Muscle of back (tissue), 11 donors: Measurements from ENCODE around the gene ADGRA3. TPM values are rescaled to one million over a fixed set of nuclear protein-coding genes. Genes with fewer than 3 reads are reported as not detected.
"Not testable (repeated sequence)": the region's sequence is repeated elsewhere in the genome, so short reads cannot be mapped to it uniquely, and the experiment has no call there.

ENCODE experiments used
- DNase-seq, 3 donors: peaks; one replicate each; pipeline versions ENCODE4 v3.0.0 to v3.0.0-alpha.2; 2013
- polyA plus RNA-seq, 10 donors: library from polyadenylated mRNA; unstranded; fragments of 120-200 nt; gene quantifications; one replicate each; pipeline ENCODE4 v1.2.1, GENCODE V29; 2013; ENCODE audit not compliant: insufficient read length in 10 of 10

The ADGRA3 gene
- polyA plus RNA-seq, 10 donors, result 42.7 to 72.0 (median 55.0) TPM

DNA sequence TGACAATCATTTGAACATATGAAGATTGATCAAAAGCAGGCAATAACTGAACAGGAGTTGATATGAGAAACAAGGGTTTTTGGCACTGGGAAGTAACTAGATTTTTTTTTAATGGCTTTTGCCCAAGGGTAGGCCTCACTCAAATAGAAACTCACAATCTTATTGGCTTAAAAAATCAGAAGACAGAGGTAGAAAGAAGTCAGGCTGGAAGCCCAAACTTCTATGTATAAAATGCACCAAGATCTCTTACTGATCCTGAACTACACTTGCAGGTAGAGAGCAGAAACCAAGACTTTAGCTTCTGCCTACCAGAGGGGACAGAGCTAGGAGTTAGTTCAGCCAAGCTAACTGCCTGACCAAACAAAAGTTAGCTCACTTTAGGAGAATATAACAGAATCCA, 74.9 kb downstream of the ADGRA3 start:
- no peak for DNase-seq

DNA sequence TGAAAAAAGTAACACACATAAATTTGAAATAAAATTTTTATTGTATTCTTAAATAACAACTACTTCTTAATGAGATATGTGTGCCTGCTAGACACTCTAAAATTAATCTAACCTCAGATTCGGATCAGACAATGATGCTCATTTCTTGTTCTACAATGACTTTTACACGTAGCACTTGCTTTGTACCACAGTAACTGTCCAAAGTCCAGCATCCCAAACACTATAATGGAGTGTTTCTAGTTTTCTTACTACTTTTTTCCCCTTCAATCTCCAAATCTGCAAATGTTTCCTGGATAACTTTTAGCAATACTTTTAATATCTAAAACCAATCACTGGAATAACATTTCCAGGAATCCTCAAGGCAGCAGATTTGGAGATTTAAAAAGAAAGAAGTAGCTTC, 75.9 kb downstream of the ADGRA3 start:
- DNase-seq, result no peak

DNA sequence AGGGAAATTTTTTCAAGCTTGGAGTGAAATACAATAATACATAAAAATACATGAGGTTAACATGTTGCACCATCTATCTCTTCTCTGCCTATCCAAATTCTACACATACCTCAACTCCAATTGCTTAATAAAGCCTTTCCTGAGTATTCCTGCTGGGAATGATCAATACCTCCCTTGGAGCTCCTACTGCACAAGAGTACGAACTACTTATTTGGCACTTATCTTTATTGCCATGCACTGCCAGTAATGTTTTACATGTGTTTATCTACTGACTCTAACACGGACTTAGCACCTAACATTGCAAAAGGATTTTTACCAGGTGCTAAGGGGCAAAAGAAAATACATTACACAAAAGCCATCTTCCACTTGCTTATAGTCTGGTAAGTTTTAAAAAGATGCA, 80.2 kb downstream of the ADGRA3 start:
- no peak for DNase-seq

DNA sequence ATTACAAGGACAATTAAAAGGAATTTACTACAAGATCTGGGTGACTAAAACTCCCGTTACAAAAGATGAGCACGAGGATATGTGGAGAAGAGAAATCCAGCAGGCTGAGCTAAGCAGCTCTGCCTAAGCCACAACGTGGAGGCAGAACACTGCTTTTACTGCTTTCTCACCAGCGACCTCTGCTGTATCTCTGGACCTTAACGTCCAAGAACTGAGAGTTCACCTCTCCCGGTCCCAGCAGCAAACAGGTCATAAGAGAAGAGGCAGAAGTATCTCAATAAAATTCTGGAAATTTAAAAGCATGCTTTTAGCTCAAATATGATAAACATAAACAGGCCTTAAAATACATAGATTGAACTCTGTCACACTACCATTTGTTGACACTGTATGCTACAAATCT, 81.0 kb downstream of the ADGRA3 start:
- peak; percentile 33 to 58 (median 33) for DNase-seq

DNA sequence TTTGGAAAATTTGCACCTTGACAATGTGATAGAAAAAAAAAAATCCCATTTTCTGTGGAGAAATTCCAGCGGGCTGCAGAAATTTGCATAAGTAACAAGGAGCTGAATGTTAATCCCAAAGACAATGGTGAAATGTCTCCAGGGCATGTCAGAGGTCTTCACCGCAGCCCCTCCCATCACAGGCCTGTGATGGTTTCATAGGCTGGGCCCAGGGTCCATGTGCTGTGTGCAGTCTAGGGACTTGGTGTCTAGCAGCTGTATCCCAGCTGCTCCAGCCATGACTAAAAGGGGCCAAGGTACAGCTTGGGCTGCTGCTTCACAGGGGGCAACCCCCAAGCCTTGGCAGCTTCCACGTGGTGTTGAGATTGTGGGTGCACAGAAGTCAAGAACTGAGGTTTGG, 85.2 kb downstream of the ADGRA3 start:
- no peak for DNase-seq

DNA sequence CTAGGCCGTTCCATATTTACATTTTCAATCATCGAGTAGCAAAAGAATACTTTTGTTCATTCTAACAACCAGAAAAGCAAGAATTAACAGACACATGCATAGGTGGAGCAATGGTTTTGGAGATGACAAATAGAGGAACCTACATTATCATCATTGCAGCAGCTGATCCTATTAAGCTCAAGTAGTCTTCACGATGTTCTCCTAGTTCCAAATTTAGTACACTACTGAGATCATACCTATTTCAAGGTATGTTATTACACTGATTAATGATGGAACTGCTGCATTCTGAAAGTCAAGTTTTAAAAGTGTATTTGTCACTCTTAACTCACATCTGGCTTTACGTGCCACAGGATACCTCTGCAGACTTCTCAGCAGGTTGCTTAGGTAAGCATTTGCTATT, 87.4 kb downstream of the ADGRA3 start:
- DNase-seq, result peak in 1 of 3 donors; percentile 25

DNA sequence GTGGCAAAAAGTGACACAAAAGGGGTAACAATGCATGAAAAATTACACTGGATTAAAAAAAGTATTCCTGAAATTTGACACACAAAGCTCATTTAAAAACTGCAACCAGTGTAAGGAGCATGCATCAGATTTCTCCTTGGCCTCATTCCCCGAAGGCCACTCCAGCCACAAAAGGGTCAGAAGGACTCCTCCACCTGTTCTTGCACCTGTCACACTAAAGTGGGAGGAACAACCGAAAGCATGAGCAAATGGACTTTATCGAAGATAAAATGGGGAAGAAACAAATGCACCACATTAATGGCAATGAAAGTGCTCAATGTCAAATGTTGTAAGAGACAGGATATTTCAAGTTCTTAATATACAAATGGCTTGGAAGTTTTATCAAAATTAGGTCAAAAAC, 88.2 kb downstream of the ADGRA3 start:
- DNase-seq, result peak; percentile 18 to 28 (median 26)

DNA sequence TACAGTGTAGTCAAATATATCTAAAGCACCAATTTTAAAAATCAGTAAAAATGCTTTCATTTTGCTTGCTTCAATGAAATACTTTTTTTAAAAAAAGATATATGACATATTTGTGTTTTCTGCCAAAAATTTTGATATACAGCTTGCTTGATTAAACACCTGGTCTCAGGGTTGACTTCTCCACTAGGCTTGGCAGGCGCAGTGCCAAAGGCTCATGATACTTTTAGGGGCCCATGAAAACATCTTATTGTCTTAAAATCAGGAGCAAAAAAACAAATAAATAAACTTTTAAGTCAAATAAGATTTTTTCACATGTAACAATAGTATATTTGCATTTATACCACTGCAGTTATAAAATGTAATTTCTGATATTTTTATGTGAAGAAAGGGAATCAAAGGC, 95.6 kb downstream of the ADGRA3 start:
- no peak for DNase-seq

DNA sequence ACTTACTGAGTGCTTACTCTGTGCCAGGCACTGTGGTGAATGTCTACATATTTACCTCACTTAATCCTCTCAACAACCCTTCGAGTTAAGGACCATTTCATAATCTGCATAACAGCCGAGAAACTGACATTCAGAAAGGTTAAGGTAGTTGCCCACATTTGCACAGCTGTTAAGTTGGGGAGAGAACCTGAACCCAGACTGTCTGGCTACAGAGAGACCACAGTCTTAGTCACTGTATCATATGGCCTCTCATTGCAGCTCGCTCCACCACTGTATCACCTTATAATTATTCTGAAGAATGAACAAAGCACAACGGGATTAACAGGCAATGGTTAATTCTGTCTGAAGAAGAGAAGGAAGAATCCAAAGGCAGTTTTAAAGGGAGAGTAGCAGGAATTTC, 98.5 kb downstream of the ADGRA3 start:
- no peak for DNase-seq

DNA sequence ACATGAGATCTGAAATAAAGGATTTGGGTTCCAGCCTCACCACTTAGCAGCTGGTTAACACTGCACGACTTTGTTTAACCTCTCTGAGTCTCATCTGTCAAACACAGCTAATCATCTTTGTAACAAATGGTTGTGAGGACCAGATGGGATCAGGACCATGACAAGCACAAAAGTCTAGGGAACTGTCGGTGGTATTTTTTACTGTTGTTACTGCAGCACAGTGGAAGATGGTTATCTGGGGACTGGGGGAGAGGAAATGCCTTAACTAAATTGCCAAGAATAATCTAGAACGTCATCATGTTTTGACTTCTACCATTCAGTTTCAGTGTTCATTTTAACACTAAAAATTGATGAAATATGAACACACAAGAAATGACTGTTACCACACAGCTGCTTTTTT, 99.5 kb downstream of the ADGRA3 start:
- DNase-seq, result no peak

DNA sequence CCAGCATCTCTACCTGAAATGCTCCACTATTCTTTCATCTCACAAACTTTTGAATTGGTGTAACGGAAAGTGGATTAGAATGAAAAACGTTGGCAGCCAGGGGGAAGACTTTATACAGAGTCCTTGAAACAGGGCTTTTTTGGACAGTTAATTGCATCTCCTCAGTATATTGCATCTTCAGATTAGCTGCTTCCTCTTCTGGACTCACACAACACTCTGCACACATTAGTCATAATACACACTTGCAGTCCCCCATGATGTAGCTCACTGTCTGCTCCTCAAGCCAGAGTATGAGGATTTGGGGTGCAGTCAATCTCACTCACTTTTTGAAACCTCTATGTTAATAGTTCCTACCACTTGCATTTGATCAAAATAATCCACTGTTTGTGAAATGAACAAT, 101.0 kb downstream of the ADGRA3 start:
- DNase-seq, result no peak

DNA sequence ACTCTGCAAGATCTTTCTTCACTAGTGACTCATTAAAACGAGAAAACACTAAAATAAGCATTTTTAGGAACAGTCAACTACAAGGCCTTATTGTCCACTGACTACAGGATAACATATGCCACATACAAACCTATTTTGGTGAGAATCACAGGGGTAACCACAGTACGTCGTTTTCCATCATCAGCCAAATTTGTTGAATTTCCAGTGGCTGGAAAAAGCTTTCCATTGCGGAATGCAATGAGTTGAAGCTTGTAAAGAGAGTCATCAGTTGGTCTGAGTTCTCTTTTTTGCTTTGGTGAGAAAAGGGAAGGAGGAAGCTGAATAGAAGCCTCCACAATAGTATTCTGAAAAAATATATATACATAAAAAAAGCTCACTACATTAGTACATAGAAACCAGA, 102.4 kb downstream of the ADGRA3 start:
- no peak for DNase-seq

DNA sequence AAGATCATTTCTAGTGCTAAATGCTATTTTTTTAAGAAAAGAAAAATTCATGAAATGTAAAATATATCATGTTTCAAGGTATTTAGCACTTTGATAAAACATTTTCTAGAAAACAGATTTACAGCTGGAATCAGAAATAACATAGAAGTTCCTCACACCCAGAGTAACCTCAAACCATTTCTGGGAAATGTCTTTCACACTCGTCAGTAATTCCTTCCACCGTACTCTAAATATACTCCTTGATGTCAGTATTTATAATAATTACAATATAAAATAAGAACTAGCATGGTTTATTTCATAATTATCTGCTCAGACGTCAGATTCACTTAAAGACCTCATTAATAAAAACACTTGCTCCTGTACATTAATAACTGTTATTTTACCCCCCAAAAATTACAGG, 103.9 kb downstream of the ADGRA3 start:
- no peak for DNase-seq

DNA sequence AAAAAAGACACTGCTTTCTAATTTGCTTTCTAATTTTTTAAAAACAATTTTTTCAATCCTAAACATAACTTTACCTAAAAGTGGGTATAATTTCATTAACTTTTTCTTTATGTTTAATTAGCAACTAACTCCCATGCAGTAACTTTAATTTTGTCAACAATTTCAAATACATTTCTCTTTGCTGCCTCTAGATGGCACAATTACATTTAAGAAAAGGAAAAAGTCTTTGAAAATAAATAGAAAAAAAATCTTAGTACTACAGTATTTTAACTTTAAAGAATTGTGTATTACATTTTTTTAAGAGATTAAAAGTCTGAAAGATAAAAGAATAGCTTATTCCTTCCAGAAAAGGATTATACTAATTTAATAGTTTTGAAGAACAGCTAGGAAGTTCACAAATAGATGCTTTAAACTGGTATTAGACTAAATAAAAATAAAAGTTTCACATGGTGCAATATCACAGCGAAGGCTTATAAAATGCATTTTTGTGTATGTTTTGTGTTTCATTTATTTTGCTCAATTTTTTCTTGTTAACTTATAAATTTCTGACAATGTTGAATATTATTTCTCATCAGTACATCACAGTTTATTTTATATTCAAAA, 105.1 kb downstream of the ADGRA3 start:
- peak in 1 of 3 donors; percentile 15 for DNase-seq

DNA sequence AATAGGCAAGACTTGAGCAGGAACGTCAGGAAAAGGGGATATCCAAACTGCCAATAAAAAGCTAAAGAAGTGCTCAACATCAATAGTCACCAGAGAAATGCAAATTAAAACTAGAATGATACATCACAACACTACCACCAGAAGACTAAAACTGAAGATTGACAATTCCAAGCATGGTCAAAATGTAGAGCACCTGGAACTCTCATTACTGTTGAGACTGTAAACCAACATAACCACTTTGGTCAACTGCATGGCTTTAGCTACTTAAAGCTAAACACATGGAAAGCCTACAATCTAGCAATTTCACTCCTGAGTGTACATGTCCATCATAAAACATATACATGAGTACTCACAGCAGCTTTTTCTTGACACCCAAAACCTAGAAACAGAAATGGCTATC, 107.4 kb downstream of the ADGRA3 start:
- no peak for DNase-seq

DNA sequence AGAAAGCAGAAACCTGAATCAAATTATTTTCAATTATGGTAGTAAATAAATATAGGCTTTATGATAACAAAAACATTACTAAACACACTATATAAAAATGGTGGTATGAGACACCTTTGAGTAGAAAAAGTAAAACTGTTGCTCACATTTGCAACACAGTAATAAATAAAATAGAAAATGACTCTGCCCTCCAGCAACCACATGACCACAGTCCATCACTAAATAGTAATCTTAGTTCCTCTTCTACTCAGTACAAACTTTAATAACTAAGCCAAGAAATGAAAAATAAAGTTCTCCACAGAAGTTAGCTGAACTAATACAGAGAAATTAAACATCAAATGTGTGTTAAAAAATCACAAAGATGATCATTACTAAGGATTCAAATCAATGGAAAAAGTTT, 108.5 kb downstream of the ADGRA3 start:
- DNase-seq, result no peak

DNA sequence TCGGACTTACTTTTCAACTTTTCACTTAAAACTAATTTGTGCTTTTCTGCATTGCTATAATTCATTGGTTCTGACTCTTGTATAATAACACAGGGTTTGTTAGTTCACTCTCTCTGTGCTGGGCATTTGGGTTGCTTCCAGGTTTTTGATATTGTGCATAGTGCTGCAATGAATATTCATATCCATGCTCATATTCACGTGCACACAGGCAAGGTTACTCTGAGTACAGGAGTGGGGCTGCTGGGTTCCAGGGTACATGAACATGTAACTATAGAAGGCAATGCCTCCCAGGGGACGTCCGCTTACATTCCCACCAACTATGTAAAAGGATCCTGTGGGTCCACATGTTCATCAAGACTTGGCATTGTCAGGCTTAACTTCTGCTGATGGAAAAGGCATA, 117.2 kb downstream of the ADGRA3 start:
- DNase-seq, result no peak

DNA sequence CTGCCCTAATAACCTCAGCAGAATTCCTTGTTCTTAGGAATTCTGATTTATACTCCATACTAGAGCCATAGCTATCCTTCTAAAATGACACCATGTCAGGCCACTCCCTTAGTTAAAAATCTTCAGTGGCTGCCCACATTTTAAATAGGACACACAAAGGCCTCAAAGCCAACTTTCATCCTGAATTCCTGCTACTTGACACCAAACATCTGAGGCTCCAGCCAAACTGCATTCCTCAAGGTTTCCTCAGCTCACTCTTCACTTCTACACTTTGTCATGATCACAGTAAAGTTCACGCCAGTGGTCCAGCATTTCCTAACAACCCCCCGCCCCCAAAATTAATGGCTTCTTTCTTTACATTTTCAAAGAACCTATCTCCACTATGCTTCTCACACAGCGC, 124.3 kb downstream of the ADGRA3 start:
- DNase-seq, result peak in 1 of 3 donors; percentile 37

DNA sequence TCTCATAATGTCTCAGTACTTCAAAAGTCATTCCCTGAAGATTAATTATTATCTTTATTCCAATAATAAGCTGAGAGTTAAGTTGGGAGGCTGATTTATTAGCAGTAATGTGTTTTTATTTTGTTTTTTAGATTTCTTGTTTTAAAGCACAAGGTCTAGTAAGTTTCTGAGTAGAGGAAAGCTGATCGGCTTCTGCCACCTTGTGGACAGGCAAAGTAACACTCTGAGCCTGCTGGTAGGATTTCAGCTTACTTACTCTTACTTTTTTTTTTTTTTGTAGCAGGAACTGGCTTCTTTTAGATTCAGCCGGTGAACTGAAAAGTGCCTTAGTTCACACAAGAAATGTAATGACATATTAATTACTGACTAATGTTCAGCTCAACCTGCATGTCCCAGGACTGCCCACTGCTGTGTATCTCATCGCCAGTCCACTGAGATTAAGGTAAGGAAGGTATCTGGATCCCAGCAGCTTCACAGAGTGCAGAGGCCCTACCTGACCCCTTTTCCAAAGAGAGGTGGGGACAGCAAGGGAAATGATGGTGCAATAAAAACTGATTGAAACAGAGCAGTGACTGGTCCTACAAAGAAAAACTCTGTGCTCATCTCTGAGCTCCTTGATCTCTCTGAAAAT, 126.5 kb downstream of the ADGRA3 start:
- peak; percentile 58 to 80 (median 65) for DNase-seq

DNA sequence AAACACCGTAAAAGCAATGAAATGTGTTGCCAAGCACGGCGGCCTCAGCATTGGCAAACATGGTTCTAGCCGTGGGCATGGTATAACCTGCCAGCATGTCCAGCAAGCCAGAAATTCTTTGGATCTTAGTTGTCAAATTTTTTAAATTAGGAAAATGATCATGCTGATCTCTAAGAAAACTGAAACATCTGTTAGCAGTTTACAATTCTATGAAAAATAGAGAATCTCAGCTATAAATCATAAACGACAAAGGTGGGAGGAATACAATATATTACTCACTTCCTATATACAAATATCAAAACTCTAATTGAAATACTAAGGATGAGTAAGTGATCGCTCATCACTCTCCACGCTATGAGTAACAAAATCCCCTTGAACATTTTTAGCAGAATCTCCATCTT, 130.3 kb downstream of the ADGRA3 start:
- DNase-seq, result peak in 1 of 3 donors; percentile 43

DNA sequence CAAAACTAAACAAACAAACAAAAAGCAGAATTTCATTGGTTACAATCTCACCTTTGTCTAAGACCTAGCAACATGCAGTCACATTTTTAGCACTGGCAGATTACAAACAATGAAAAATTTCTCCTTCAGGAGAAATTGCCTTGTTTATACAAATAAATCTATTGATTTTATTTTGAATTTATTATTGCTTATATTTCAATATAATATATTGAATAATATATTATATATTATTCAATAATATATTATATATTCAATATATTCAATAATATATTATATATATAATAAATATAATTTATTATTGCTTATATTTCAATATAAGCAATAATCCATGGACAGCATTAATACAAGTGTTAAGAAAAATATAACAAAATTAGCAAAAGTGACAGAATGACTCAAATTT, 131.7 kb downstream of the ADGRA3 start:
- DNase-seq, result no peak

DNA sequence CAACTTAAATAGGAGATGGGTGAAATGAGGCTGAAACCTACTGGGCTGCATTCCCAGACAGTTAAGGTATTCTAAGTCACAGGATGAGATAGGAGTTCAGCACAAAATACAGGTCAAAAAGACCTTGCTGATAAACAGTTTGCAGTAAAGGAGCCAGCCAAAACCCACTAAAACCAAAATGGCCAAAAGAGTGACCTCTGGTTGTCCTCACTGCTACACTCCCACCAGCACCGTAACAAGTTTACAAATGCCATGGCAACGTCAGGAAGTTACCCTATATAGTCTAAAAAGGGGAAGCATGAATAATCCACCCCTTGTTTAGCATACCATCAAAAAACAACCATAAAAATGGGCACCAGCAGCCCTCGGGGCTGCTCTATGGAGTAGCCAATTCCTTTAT, 133.7 kb downstream of the ADGRA3 start:
- DNase-seq, result not testable (repeated sequence)

DNA sequence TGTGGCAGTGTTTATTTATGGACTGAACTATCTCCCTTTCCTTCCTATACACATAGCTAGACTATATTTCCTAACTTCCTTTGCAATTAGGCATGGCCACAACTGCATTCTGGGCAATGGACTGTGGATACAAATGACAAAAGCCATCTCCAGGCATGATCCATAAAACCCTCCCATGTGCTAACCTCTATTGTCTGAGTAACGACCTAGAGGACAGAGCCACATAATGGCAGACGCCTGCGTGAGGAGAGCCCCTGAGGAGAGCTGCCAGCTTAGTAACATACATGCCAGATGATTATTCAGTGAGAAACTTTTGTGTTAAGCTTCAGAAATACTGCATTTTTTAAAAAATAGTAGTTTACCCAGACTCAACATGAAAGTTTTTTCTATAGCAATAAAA, 142.9 kb downstream of the ADGRA3 start:
- DNase-seq, result no peak

DNA sequence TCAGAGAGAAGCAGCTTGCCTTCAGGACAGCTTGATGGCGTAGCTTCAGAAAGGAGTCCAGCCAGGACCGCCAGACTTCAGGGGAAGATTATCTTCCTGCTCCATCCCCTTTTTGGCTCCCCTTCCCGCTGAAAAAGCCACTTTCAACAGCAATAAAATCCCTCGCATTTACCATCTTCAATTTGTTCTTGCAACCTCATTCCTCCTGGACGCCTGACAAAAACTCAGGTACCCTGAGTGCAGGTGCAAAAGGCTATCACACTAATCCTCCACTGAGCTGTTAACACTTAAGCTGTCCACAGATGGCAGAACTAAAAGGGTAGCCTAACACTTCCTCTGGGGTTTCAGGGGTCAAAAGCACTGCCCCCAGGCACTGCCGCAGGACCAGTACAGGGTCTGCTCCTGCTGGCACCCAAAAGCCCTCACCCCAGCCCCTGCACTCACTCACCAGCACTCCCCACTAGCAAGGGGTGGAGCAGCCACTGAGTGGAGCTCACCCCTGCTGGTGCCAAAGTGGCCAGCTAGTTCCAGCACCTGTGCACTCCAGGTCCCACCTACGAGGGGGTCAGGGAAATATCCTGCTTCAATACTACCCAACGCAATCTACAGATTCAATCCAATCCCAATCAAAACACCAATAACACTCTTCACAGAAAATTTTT, 145.8 kb downstream of the ADGRA3 start:
- no peak for DNase-seq
